WTC11 (cell line): ENCODE measurements around the gene MIEF2.

ENCODE experiments used
- CBFB ChIP-seq: sonication (generic); formaldehyde crosslinking; IDR thresholded peaks from 2 replicates; pipeline ENCODE4 v1.8.1; 2022; ENCODE audit warnings: mild to moderate bottlenecking, low read depth, missing genetic modification reagents
- CREM ChIP-seq: sonication (generic); formaldehyde crosslinking; IDR thresholded peaks from 2 replicates; pipeline ENCODE4 v1.8.1; 2022; ENCODE audit warnings: mild to moderate bottlenecking, missing genetic modification reagents, moderate library complexity
- ELF4 ChIP-seq: sonication (generic); formaldehyde crosslinking; IDR thresholded peaks from 2 replicates; pipeline ENCODE4 v1.8.1; 2022; ENCODE audit warnings: low read depth, mild to moderate bottlenecking, moderate library complexity, missing genetic modification reagents
- NR3C1 ChIP-seq: sonication (generic); formaldehyde crosslinking; conservative IDR thresholded peaks from 2 replicates; pipeline ENCODE4 v1.8.1; 2023; ENCODE audit warnings: low read depth, mild to moderate bottlenecking, missing genetic modification reagents
- ZNF138 ChIP-seq: sonication (generic); formaldehyde crosslinking; conservative IDR thresholded peaks from 2 replicates; pipeline ENCODE4 v1.8.1; 2022; ENCODE audit warnings: mild to moderate bottlenecking, moderate library complexity, missing genetic modification reagents
- ZNF416 ChIP-seq: fragments of 250-450 bp; sonication (Bioruptor Pico); IDR thresholded peaks from 2 replicates; pipeline ENCODE4 v1.9.0; 2021; ENCODE audit warnings: mild to moderate bottlenecking, inconsistent platforms
- TF ChIP-seq, protein P1 (sequence below): fragments of 200-600 bp; IDR thresholded peaks from 2 replicates; pipeline ENCODE4 v1.8.0; 2022; ENCODE audit warnings: antibody characterized with exemption
- TF ChIP-seq, protein P2 (sequence below): sonication (generic); formaldehyde crosslinking; IDR thresholded peaks from 2 replicates; pipeline ENCODE4 v1.8.1; 2023; ENCODE audit warnings: mild to moderate bottlenecking, missing genetic modification reagents, moderate library complexity
- TF ChIP-seq, protein P3 (sequence below): sonication (generic); formaldehyde crosslinking; IDR thresholded peaks from 2 replicates; pipeline ENCODE4 v1.8.0; 2022; ENCODE audit warnings: mild to moderate bottlenecking, missing genetic modification reagents
- TF ChIP-seq, protein P4 (sequence below): sonication (generic); formaldehyde crosslinking; conservative IDR thresholded peaks from 2 replicates; pipeline ENCODE4 v1.8.1; 2022; ENCODE audit warnings: mild to moderate bottlenecking, missing genetic modification reagents

DNA sequence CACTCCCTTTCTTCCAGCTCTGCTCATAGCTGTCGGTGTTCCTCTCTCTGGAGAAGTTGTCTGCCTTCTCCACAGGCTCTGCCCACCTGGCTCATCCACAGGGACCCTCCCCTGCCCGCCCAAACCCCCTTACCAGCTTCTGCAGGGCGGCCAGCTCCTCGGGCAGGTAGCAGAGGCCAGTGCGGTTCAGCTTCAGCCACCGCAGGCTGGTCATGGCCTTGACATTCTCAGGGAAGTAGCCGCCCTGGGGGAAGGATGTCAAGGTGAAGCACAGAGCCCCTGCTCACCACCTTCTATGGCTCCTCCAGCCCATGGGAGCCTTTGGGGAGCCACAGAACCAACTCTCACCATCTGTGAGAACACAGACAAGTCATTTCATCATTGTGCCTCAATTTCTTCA is 3.7 kb upstream of the MIEF2 start:
- TF ChIP-seq, protein P1, sequence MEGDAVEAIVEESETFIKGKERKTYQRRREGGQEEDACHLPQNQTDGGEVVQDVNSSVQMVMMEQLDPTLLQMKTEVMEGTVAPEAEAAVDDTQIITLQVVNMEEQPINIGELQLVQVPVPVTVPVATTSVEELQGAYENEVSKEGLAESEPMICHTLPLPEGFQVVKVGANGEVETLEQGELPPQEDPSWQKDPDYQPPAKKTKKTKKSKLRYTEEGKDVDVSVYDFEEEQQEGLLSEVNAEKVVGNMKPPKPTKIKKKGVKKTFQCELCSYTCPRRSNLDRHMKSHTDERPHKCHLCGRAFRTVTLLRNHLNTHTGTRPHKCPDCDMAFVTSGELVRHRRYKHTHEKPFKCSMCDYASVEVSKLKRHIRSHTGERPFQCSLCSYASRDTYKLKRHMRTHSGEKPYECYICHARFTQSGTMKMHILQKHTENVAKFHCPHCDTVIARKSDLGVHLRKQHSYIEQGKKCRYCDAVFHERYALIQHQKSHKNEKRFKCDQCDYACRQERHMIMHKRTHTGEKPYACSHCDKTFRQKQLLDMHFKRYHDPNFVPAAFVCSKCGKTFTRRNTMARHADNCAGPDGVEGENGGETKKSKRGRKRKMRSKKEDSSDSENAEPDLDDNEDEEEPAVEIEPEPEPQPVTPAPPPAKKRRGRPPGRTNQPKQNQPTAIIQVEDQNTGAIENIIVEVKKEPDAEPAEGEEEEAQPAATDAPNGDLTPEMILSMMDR = no peak
- TF ChIP-seq, protein P2, sequence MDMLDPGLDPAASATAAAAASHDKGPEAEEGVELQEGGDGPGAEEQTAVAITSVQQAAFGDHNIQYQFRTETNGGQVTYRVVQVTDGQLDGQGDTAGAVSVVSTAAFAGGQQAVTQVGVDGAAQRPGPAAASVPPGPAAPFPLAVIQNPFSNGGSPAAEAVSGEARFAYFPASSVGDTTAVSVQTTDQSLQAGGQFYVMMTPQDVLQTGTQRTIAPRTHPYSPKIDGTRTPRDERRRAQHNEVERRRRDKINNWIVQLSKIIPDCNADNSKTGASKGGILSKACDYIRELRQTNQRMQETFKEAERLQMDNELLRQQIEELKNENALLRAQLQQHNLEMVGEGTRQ (CRISPR knock-in tag) = no peak
- TF ChIP-seq, protein P3, sequence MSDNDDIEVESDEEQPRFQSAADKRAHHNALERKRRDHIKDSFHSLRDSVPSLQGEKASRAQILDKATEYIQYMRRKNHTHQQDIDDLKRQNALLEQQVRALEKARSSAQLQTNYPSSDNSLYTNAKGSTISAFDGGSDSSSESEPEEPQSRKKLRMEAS (CRISPR knock-in tag) = no peak
- TF ChIP-seq NR3C1 (CRISPR knock-in tag) (no peak), CBFB (no peak), ZNF138 (CRISPR knock-in tag) (no peak), ELF4 (no peak), ZNF416 (CRISPR knock-in tag) (no peak), CREM (CRISPR knock-in tag) (no peak)
- TF ChIP-seq, protein P4, sequence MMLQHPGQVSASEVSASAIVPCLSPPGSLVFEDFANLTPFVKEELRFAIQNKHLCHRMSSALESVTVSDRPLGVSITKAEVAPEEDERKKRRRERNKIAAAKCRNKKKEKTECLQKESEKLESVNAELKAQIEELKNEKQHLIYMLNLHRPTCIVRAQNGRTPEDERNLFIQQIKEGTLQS (CRISPR knock-in tag) = no peak
